ENCODE data around the gene DOP1A.

GRCh38 chr6:83176246-83176645 lies 108.8 kb downstream of the DOP1A start:
- TF ChIP-seq CTCF (IDR thresholded peaks at IDR 0.05; ENCODE audit: insufficient read depth, low read length, poor library complexity, severe bottlenecking) (no peak), EZH2phosphoT487 (conservative IDR thresholded peaks at IDR 0.05; ENCODE audit: low read length) (no peak)
